ENCODE data around the gene TMEM175.

The TMEM175 gene

DNA sequence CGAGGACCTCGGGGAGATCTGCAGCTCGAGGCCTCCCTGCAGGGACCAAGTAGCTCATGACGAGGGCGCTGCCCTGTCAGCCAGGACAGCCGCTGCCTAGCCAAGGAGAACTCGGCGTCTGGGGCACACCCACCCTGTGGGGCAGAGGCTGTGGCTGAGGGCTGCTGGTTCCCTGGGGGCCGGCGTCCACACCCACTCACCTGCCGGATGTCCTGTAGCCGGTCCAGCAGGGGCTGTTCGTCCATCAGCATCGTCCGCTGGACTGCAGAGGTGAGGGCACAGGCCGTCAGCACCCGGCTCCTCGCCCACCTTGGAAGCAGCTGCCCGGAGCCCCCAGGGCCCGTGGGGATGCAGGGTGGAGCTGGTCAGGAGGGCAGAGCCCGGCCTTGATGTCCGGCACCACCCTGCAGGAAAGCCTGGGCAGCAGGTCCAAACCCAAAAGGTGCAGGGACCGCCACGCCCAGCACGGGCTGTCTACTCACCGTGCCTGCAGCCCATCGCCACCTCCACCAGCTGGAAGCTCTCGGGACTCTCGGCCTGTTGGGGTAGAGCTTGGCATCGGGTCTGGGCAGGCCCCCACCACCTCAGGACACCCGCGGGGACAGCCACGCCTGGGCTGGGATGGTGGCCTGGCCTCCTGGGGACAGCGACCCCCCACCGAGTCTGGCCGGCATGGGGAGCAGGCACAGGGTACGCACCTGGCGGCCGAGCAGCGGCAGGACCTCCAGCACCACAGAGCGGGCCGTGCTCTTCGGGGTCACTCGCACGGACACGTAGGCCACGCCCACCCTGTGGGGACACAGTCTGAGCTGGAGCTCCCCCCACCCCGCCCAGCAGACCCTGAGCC is 34.2 kb downstream of the TMEM175 start:
- no peaks in the 10 kb centered on the region for H3K36me3 ChIP-seq (replicated peaks; ENCODE audit: low read depth, low read length)
- no peaks in the 10 kb centered on the region for H3K27me3 ChIP-seq (ENCODE audit: low read depth, low read length)
- no peak overlapping the region for H2AFZ ChIP-seq (ENCODE audit: low read depth, low read length)
- no peaks in the 10 kb centered on the region for H3K9me3 ChIP-seq (ENCODE audit: insufficient read depth, low read length)
- no peak overlapping the region for H3K9ac ChIP-seq (ENCODE audit: low read length)
- H3K4me3 ChIP-seq (ENCODE audit: low read length) = no peak overlapping the region
- H4K20me1 ChIP-seq (ENCODE audit: insufficient read depth, low read length) = no peaks in the 10 kb centered on the region
- TF ChIP-seq, protein P1, sequence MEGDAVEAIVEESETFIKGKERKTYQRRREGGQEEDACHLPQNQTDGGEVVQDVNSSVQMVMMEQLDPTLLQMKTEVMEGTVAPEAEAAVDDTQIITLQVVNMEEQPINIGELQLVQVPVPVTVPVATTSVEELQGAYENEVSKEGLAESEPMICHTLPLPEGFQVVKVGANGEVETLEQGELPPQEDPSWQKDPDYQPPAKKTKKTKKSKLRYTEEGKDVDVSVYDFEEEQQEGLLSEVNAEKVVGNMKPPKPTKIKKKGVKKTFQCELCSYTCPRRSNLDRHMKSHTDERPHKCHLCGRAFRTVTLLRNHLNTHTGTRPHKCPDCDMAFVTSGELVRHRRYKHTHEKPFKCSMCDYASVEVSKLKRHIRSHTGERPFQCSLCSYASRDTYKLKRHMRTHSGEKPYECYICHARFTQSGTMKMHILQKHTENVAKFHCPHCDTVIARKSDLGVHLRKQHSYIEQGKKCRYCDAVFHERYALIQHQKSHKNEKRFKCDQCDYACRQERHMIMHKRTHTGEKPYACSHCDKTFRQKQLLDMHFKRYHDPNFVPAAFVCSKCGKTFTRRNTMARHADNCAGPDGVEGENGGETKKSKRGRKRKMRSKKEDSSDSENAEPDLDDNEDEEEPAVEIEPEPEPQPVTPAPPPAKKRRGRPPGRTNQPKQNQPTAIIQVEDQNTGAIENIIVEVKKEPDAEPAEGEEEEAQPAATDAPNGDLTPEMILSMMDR (IDR thresholded peaks at IDR 0.05; ENCODE audit: low read depth, low read length) = no peak
- no peak for TF ChIP-seq EZH2phosphoT487 (IDR thresholded peaks at IDR 0.05; ENCODE audit: low read depth)
- H3K4me1 ChIP-seq (ENCODE audit: low read length) = no peaks in the 10 kb centered on the region
- H3K79me2 ChIP-seq (ENCODE audit: low read length) = no peaks in the 10 kb centered on the region
- no peak overlapping the region for H3K4me2 ChIP-seq (ENCODE audit: low read length)
- no peak overlapping the region for H3K27ac ChIP-seq (ENCODE audit: low read length)

DNA sequence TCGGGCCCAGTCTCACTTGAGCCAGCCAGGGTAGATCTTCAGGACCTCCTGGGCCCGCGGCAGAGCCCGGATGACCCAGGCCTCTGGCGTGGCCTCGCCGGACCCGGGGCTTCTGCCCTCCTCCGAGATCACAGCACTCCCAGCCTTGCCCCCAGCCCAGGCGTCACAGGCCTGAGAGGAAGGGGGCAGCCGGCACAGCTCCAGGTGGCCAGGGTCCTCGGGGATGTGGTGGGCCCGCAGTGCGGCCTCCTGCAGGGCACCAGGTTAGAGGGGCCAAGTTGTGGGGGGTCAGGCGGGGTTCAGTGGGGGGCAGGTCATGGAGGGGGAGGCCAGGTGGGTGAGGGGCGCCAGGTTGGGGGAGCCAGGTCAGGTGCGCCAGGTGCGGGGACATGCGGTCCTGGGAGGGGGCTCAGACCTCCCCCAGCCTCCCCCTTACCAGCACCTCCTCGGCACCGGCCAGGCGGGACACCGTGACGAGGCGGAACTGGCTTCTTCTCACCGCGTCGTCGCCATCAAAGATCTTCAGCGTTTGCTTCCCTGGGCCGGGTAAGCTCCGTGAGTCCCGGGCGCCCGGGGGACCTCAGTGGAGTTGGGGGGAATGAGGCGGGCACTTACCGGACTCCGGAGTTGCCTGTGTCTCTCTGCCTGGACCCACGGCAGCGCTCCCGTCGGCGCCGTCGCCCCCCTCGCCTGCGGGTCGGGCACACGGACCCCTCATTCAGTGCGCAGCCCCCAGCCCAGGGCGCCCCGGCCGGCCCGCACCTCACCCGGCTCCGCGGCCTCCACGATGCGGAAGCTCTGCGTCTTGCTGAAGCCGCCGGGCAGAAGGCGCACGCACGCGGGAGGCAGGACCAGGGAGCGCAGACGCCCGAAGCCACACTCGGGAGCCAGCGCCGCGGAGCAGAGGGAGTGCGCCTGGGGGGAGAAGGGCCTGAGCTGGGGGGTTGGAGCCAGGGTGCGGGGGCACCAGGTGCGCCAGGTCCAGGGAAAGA is 35.1 kb downstream of the TMEM175 start:
- peaks cover 5% of the 10 kb centered on the region; the same call in 1 of the 2 replicates for H3K4me1 ChIP-seq (ENCODE audit: low read length)
- no peak overlapping the region for H3K4me3 ChIP-seq (ENCODE audit: low read length)

DNA sequence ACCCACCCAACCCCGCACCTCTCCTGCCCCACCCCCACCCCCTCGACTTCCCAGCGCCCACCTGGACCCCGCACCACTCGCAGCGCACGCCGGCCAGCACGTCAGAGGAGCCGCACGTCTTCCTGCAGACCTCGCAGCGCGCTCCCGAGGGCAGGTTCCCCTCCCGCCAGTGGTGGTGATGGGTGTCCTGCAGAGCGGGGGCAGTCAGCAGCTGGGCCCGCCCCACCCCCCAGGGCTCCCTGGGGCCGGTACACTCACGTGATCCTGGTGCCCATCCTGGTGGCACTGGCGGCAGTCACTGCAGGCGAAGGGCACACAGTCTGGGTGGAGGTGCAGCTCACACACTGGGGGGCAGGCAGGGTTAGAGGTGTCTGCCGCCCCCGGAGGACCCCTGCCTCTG is 36.0 kb downstream of the TMEM175 start:
- no peaks in the 10 kb centered on the region for H3K27me3 ChIP-seq (ENCODE audit: low read depth, low read length)
- no peak overlapping the region for H2AFZ ChIP-seq (ENCODE audit: low read depth, low read length)
- no peak overlapping the region for H3K9ac ChIP-seq (ENCODE audit: low read length)
- H3K36me3 ChIP-seq (replicated peaks; ENCODE audit: low read depth, low read length) = no peaks in the 10 kb centered on the region
- H3K27ac ChIP-seq (ENCODE audit: low read length) = no peak overlapping the region
- peaks cover 5% of the 10 kb centered on the region; the same call in 1 of the 2 replicates for H3K4me1 ChIP-seq (ENCODE audit: low read length)
- H3K79me2 ChIP-seq (ENCODE audit: low read length) = no peaks in the 10 kb centered on the region
- H3K9me3 ChIP-seq (ENCODE audit: insufficient read depth, low read length) = no peaks in the 10 kb centered on the region
- TF ChIP-seq, protein P1 (IDR thresholded peaks at IDR 0.05; ENCODE audit: low read depth, low read length) = no peak
- no peak for TF ChIP-seq EZH2phosphoT487 (IDR thresholded peaks at IDR 0.05; ENCODE audit: low read depth)
- H4K20me1 ChIP-seq (ENCODE audit: insufficient read depth, low read length) = no peaks in the 10 kb centered on the region
- no peak overlapping the region for H3K4me3 ChIP-seq (ENCODE audit: low read length)
- no peak overlapping the region for H3K4me2 ChIP-seq (ENCODE audit: low read length)

More for the DNA sequence above, 35.1 kb downstream of the TMEM175 start:
- no peak overlapping the region for H3K4me2 ChIP-seq (ENCODE audit: low read length)
- no peak overlapping the region for H2AFZ ChIP-seq (ENCODE audit: low read depth, low read length)
- H3K27ac ChIP-seq (ENCODE audit: low read length) = no peak overlapping the region
- no peaks in the 10 kb centered on the region for H3K27me3 ChIP-seq (ENCODE audit: low read depth, low read length)
- no peak overlapping the region for H3K9ac ChIP-seq (ENCODE audit: low read length)
- no peaks in the 10 kb centered on the region for H3K79me2 ChIP-seq (ENCODE audit: low read length)
- H3K36me3 ChIP-seq (replicated peaks; ENCODE audit: low read depth, low read length) = no peaks in the 10 kb centered on the region
- H4K20me1 ChIP-seq (ENCODE audit: insufficient read depth, low read length) = no peaks in the 10 kb centered on the region
- H3K9me3 ChIP-seq (ENCODE audit: insufficient read depth, low read length) = no peaks in the 10 kb centered on the region
- TF ChIP-seq EZH2phosphoT487 (IDR thresholded peaks at IDR 0.05; ENCODE audit: low read depth) = no peak
- TF ChIP-seq, protein P1 (IDR thresholded peaks at IDR 0.05; ENCODE audit: low read depth, low read length) = no peak
